Subcutaneous abdominal adipose tissue (tissue), 5 donors: ENCODE measurements around the gene SYNPO2L.
"Not testable (repeated sequence)": the region's sequence is repeated elsewhere in the genome, so short reads cannot be mapped to it uniquely, and the experiment has no call there.

Experiments used
- H3K27ac ChIP-seq: one replicate; pipeline ENCODE4 v1.7.0; 2013; ENCODE audit warnings: low read depth, mild to moderate bottlenecking, inconsistent platforms, low read length, moderate library complexity
- H3K27me3 ChIP-seq, 5 donors: one replicate each; pipeline ENCODE4 v1.7.0; 2013; ENCODE audit warnings: low read length in 5 of 5, inconsistent platforms in 1 of 5; ENCODE audit not compliant: control insufficient read depth in 5 of 5, insufficient read depth in 4 of 5
- H3K36me3 ChIP-seq, 5 donors: one replicate each; pipeline ENCODE4 v1.7.0; 2013; ENCODE audit warnings: low read length in 5 of 5; ENCODE audit not compliant: control insufficient read depth in 5 of 5, insufficient read depth in 5 of 5
- H3K4me1 ChIP-seq, 5 donors: one replicate each; pipeline ENCODE4 v1.7.0; 2013; ENCODE audit warnings: low read length in 5 of 5, mild to moderate bottlenecking in 3 of 5, moderate library complexity in 1 of 5; ENCODE audit not compliant: control insufficient read depth in 5 of 5, insufficient read depth in 5 of 5
- H3K4me3 ChIP-seq, 5 donors: one replicate each; pipeline ENCODE4 v1.7.0; 2013; ENCODE audit warnings: low read length in 5 of 5, low read depth in 1 of 5
- H3K9ac ChIP-seq, 5 donors: one replicate each; pipeline ENCODE4 v1.7.0; 2013; ENCODE audit warnings: low read length in 5 of 5, mild to moderate bottlenecking in 4 of 5, moderate library complexity in 3 of 5
- H3K9me3 ChIP-seq, 5 donors: one replicate each; pipeline ENCODE4 v1.7.0; 2013; ENCODE audit warnings: low read length in 5 of 5; ENCODE audit not compliant: control insufficient read depth in 5 of 5
- donor health status: healthy.
- donor health status: healthy.
- donor health status: healthy.
- donor health status: healthy.
- donor health status: healthy.

Gene SYNPO2L

DNA sequence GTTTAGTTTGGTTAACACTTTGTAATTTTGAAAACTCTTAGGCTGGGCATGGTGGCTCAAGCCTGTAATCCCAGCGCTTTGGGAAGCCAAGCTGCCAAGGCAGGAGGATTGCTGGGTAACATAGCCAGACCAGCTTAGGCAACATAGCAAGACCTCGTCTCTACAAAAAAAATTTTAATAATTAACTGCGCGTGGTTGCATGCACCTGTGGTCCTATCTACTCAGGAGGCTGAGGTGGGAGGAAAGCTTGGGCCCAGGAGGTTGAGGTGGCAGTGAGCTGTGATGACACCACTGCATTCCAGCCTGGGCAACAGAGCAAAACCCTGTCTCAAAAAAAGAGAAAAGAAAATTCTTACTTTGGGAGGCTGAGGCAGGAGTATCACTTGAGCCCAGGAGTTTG lies 32.8 kb downstream of the SYNPO2L start:
- Histone ChIP-seq H3K9ac (peak overlapping the region in 1 of 5 donors; percentile 10), H3K9me3 (no peaks in the 10 kb centered on the region), H3K4me1 (peaks cover 0 to 18% (median 11%) of the 10 kb centered on the region in 5 donors), H3K27me3 (no peaks in the 10 kb centered on the region), H3K27ac (no peak overlapping the region), H3K36me3 (no peaks in the 10 kb centered on the region), H3K4me3 (no peak overlapping the region)

GRCh38 chr10:73620974-73621373 lies 34.9 kb downstream of the SYNPO2L start:
- not testable (repeated sequence) for H3K36me3 ChIP-seq, H3K4me3 ChIP-seq, H3K9ac ChIP-seq, H3K9me3 ChIP-seq, H3K27me3 ChIP-seq, H3K27ac ChIP-seq
- H3K4me1 ChIP-seq: peaks cover 0 to 11% (median 5%) of the 10 kb centered on the region in 5 donors

DNA sequence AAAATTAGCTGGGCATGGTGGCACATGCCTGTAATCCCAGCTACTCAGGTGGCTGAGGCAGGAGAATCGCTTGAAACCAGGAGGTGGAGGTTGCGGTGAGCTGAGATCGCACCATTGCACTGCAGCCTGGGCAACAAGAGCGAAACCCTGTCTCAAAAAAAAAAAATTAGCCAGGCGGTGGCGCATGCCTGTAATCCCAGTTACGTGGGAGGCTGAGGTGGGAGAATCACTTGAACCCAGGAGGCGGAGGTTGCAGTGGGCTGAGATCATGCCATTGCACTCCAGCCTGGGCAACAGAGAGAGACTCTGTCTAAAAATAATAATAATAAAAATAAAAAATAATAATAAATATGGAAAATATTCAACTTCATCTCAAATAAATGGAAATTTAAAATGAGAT lies 38.7 kb downstream of the SYNPO2L start:
- not testable (repeated sequence) for H3K9me3 ChIP-seq, H3K27me3 ChIP-seq, H3K4me3 ChIP-seq, H3K4me1 ChIP-seq, H3K9ac ChIP-seq, H3K36me3 ChIP-seq, H3K27ac ChIP-seq

GRCh38 chr10:73614720-73615119 lies 41.1 kb downstream of the SYNPO2L start:
- Histone ChIP-seq H3K27me3 (no peaks in the 10 kb centered on the region), H3K36me3 (no peaks in the 10 kb centered on the region), H3K4me3 (no peak overlapping the region), H3K27ac (no peak overlapping the region), H3K9me3 (no peaks in the 10 kb centered on the region), H3K4me1 (no peaks in the 10 kb centered on the region), H3K9ac (no peak overlapping the region)

DNA sequence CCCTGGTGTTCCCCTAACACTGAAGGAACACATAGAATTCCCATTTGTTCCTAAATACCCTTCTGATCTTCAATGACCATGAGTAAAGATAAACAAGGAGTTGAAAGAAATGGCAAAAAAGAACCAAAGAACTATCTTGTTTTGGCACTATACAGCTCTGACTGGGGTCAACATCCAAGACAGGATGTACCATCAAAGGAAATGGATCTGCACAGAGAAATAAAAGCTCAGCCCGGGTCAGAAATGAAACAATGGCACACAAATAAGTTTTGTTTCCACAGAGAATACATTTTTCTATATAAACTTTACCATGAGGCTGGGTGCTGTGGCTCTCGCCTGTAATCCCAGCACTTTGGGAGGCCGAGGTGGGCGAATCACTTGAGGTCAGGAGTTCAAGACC lies 46.7 kb downstream of the SYNPO2L start:
- no peaks in the 10 kb centered on the region for H3K27me3 ChIP-seq
- no peaks in the 10 kb centered on the region for H3K4me1 ChIP-seq
- H3K9ac ChIP-seq: no peak overlapping the region
- H3K4me3 ChIP-seq: no peak overlapping the region
- no peak overlapping the region for H3K27ac ChIP-seq
- no peaks in the 10 kb centered on the region for H3K9me3 ChIP-seq
- H3K36me3 ChIP-seq: no peaks in the 10 kb centered on the region

DNA sequence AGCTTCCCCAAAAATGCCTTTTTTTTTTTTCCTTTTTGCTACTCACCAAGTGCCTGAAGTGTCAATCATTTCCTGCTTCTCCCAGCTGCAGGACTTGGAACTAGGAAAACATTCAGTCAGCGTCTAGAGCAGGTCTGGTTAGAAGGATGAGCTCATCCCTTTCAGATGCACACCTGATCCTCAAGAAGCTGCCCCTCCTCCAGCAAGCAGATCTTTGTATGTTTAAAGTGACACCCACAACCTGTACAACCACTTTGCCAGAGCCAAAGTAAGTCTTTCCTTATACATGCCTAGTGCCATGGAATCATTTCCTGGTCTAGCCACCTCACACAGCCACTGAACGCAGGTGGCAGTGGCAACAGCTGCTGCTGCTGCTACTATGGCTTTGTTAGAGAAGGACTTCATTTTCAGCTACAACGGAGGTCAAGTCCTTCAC lies 54.3 kb downstream of the SYNPO2L start:
- Histone ChIP-seq H3K4me3 (no peak overlapping the region), H3K9ac (no peak overlapping the region), H3K36me3 (no peaks in the 10 kb centered on the region), H3K27ac (no peak overlapping the region), H3K9me3 (no peaks in the 10 kb centered on the region), H3K4me1 (no peaks in the 10 kb centered on the region), H3K27me3 (no peaks in the 10 kb centered on the region)

DNA sequence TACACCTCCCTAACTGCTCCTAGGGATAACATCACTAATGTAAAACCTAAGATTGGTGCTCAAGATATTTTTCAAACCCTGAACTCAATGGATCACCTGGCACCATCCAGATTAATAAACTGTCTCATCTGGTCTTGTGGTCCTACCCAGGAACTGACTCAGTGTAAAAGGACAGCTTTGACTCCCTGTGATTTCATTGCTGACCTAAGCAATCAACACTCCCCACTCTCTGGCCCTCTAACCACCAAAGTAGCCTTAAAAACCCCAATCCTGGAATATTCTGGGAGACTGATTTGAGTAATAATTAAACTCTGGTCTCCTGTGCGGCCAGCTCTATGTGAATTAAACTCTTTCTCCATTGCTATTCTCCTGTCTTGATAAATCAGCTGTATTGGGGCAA lies 58.5 kb downstream of the SYNPO2L start:
- no peak overlapping the region for H3K9ac ChIP-seq
- no peak overlapping the region for H3K27ac ChIP-seq
- no peaks in the 10 kb centered on the region for H3K4me1 ChIP-seq
- H3K27me3 ChIP-seq: no peaks in the 10 kb centered on the region
- H3K9me3 ChIP-seq: no peaks in the 10 kb centered on the region
- H3K36me3 ChIP-seq: no peaks in the 10 kb centered on the region
- no peak overlapping the region for H3K4me3 ChIP-seq
